A172 (cell line): ENCODE data around the gene GPATCH8. TPM values are rescaled to one million over a fixed set of nuclear protein-coding genes. Genes with fewer than 3 reads are reported as not detected.
"Not testable (repeated sequence)": the region's sequence is repeated elsewhere in the genome, so short reads cannot be mapped to it uniquely, and the experiment has no call there.

Experiments used
- DNase-seq: peaks from one replicate; pipeline ENCODE4 v3.0.0-alpha.2; 2015; ENCODE audit warnings: low spot score
- total RNA-seq: library from RNA; depleted of rRNA; stranded (reverse); fragments of >200 nt; shearing (Covaris generic); gene quantifications from 2 replicates; pipeline ENCODE4 v1.2.3, GENCODE V29; 2014; rRNA removed

Gene GPATCH8
- 13.6 and 19.3 TPM in 2 replicates for total RNA-seq

DNA sequence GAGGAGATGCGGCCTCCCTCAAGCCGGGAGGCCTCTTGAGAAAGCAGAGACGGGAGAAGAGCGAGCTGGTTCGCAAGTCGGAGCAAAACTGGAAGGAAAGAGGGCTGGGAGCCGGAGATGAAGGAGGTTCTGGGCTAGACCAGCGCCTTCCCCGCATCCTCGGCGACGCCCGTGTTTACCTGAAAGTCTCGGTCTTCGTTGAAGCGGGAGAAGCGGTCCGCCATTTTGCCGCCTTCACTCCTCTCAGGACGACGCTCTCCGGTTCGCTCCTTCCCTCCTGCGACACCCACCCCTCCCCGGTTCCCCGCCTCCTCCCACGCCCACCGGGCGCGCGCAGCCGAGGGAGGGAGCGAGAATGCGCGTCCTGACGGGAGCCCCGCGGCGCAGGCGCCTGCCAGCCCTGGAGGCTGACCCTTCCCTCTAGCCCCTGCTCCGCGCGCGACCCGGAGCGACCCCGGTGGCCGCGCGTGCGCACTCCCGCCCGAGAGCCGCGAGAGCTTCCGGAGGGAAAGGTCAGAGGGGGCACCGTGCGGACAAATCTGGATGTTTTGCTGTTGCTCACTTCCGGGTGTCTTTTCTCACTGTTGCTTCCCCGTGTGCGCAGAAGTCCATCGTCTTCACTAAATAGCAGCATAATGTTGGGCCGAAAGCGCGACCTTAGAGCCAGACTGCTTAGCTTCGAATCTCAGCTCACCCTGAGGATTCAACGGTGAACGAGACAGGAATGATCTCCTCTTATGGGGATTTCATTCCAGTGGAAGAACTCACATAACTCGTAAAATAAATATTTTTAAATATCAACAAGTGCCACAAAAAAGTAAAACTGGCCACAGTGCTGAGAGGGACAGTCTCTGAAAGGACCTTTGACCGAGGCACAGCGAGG, at the start of gene GPATCH8:
Gene GPATCH8 (minus strand): TSS at position 260 of the 883 bp plus-strand sequence. CDS start 36 bp downstream, at position 224.
- peak; percentile 87 for DNase-seq

DNA sequence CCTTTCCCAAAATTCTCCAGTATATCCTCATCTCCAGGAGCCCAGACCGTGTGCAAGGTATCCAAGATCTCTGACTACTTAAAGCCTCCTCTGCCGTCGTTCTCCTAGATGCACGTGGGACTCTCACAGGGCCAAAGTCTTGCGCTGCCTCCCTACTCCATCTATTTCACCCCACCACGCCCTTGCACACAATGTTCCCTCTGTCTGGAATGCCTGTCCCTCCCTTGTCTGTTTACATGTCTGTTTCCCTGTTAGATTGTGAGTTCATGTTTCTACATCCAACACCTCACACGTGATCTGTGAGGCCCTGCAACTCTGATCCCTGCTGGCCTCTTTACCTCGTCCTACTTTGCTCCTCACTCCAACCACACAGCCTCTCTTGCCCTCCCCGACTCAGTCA, 49.2 kb upstream of the GPATCH8 start:
- DNase-seq = no peak

DNA sequence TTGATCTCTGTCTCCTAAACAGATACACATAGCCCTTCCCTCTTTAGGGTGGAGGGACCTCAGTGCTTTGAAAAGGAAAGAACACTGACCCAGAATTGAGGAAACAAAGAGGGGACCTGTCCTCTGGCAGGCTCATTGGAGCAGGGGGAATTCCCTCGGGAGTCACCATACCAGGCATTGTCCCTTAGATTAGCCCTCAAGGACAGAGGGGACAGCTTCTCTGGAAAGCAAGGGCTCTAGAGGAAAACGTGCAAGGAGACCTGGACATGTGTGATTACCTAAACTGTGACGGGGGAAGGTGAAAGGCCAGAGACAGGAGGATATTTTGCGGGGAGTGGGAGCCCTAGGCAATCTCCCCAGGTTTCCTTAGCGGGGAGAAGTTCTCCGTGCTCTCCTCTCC, 46.5 kb upstream of the GPATCH8 start:
- no peak for DNase-seq

DNA sequence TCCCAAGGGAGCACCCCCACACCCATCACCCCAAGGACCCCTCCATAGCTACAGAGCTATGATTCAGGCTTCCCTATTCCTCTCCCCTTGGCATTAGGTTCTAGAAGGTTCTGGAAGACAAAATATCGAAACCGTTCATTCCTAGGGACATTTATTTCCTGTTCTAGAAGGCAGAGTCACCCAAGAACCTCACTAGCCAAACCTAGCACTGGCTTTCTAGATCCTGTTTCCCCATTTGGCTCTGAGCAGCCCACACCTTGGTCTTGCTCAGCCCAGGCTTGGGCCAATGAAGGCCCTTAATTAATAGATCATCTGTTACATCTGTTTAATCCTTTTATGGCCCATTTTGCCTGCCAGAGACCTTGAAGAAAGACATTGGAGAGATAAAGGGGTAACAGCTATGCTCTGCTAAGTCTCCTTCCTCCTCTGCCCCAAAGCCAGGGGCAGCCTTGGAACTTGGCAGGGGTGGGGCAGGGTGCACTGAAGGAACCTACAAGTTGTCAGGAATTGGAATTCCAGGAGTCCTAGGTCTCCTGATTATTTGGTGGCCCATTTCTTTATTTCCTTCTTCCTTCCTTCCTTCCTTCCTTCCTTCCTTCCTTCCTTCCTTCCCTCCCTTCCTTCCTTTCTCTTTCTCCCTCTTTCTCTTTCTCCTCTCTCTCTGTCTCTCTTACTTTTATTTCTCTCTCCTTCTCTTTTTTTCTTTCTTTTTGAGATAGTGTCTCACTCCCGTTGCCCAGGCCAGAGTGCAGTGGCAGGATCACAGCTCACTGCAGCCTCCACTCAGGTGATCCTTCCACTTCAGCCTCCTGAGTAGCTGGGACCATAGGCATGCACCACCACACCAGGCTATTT, 45.4 kb upstream of the GPATCH8 start:
- no peak for DNase-seq

DNA sequence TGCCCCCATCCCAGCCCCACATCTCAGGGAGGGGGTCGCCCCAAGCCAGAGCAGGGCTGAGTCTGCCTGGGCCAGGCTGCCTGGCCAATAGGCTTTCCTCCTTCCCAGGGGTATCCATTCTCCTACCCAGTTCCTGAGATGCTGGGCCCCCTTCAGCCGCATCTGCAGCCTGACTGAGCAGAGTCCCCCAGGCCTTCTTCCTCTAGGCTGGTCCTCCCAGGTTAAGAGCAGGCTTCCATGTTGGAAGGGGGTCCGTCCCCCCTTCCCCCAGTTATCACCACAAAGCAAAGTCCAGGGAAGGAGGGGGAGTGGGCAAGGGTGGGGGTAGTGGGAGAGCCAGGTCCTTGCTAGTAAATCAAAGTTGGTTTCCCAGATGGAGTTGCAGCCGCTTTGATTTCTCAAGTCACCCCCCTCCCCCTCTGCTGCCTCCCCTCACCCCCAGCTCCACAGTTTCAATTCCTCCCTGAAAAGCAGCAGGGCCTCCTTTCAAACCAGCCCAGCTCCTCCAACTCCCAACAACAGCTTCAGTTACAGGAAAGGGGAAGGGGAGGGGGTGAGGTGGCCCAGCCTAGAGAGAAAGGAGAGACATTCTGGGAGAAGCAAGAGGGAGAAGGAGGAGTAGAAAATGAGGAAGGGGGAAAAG, 44.5 kb upstream of the GPATCH8 start:
- DNase-seq = no peak

DNA sequence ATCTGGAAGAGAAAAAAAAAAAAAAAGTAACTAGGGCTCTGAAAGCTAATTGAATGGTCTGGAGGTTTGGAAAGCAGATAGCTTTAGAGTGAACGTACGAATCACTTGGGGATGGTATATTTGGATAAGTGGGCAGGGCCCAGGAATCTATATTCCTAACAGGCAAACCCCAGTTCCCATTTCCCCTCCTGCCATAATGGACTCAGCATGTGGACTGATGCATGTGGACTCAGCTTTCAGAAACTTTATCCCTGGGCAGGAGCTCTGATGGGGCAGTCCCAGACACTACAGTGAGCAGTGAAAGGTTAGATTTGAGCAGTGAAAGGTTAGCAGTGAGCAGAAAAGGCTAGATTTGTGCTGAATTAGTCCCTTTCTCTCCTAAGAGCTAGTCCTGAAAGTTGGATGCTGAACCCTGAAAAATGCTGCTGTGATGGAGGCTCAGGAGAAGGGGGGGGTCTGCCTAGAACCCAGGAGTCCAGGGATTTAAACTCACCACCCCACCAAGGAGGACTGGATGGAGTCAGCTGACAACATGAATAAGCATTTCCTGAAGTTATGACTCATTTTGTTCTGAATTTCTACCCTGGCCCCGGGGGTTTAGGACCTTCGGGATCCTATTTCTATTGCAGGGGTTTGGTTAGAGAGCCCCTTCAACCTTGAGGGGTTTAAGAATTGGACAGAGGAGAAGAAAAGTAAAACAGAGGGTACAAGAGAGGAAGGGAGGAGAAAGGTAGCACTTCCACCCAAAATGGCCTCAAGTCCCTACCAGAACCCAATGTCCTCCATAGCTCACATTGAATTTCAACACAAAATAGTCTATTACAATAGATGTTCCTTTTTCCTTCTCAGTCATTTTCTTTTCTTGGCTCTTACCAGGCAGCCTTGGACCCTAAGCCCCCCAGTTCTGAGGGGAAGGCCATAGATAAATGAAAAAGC, 43.7 kb upstream of the GPATCH8 start:
- DNase-seq = peak; percentile 82

DNA sequence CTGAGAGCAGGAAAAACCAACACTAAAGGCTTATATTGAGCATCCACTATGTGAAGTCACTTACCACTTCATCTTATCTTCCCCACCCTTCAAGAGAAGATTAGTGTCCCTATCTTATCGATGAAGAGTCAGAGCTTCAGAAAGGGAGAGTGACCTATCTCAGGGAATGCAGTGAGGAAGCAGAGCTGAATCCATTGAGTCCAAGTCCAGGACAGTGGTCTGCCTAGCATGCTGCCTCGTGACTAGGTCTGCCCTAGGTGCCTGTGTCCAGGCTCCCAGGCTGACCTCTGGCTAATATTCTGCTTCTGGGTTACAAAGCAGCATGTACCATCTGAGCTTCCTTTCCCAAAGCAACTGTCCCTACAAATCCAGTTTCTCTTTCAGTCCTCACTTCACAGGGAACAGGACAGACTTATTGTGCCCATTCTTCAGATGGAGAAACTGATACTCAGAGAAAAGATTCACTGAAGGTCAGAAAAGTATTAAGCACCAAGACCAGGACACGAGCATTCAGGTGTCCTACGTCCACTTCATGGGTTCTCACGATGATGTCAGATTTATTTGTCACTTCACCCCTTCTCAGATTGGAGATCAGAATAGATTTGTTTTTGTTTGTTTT, 40.8 kb upstream of the GPATCH8 start:
- DNase-seq = no peak

DNA sequence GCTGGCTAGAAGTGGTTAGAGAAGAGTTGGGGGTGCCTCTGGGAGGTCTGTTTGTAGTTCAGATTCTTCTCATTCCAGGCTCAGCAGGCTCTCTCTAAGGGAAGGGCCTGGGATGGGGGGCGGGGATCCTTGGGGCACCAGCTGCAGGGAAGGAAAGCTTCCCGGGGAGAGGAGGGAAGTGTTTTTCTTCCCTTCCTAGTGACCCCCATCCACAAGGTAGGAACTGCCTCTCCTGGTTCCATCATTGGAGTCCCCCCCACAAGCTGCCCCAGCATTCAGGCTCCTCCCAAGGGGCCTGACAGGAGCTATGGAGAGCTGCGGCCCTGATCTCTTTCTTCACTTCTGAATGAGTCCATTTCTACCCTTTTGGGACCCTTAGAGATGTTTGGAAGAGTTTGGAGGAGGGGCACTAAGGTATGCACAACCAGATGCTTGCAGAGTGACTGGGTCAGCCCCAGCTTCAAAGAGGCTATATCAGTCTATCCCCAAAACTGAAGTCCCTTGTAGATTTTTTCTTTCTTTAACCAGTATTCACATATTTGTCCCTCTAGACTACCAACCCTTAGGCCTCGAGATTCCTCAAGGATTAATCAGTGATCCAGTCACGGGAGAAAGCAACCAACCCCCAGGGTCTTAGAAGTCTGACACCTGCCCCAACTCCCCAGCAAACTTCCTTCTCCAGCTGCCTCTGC, 40.2 kb upstream of the GPATCH8 start:
- peak; percentile 98 for DNase-seq

DNA sequence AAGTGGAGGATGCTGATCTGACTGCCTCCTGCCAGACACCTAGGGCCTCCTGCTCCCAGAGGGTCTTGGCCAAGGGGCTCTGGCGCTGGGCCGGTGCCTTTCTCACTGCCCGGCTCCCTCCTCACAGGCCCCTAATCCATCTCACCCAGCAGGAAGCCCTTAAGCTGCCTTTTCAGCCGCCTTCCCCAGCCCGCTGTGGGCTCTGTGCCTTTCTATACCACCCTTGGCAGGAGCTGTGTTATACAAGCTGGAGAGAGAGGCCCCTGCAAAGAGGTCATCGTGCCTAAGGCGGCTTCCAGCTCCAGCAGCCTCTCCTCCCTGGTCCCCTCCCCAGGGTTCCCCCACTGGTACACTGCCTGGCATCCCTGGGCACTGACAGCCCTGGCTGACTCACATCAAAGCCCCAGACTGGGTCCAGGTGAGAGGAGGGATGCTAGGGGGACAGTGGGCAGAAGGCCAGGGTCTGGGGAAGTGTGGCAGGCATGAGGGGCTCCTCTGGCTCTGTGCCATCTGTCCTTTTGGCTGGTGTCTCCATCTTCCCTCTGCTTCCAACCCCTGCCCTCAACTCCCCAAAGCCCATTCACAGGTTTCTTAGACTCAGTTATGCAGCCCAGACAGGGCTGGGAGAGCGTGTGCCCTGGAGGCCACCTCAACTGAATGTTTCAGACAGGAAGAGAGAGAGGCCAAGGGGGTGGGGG, 38.8 kb upstream of the GPATCH8 start:
- DNase-seq = peak; percentile 55

DNA sequence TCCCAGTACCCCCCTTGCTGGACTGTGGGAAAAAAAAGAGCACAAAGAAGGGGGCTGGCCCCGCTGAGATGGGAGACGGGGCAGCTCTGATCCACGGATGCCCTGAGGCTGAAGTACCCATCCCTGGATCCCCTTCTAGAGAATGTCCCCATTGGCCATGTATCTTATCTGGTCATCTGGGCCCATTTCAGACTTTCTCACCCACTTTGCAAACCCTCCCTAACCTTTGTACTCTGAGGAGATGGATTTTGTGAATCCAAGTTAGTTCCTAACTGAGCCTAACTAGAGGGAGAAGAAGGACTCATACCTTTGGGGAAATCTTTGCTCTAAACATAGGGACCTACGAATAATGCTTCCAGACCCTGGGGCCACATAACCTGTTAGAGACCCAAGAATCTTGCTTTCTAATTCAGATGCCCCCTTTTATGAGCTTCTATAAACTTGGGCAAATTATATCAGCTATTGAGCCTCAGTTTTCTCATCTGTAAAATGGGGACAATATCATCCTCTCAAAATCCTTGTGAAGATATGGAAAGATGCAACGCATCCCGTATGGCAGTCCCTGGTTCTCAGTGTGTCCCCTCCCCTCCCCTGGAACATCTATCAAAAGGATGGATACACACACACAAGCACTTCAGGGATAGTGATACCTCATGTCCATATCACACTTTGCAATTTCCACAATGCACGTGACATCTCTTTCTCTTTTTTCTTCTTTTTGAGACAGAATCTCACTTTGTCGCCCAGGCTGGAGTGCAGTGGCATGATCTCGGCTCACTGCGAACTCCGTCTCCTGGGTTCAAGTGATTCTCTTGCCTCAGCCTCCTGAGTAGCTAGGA, 37.3 kb upstream of the GPATCH8 start:
- no peak for DNase-seq

DNA sequence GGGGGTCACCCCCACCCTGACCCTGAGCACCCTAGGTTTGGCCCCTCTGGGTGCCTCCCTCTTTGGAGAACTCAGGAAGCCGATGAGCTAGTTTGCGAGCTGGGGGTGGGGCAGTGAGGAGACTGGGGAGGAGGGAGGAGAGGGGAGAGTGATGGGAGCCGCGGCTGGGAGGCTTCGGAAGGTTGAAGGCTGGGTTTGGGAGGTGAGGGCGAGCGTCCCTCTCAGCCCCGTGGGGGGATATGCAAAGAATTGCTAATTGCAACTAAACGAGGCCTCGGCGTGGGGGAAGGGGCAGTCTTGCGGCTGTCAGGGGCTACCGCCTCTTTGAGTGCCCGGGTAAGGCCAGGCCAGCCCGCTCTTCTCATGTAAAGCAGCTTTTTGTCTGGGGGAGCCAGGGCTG, 36.5 kb upstream of the GPATCH8 start:
- no peak for DNase-seq

DNA sequence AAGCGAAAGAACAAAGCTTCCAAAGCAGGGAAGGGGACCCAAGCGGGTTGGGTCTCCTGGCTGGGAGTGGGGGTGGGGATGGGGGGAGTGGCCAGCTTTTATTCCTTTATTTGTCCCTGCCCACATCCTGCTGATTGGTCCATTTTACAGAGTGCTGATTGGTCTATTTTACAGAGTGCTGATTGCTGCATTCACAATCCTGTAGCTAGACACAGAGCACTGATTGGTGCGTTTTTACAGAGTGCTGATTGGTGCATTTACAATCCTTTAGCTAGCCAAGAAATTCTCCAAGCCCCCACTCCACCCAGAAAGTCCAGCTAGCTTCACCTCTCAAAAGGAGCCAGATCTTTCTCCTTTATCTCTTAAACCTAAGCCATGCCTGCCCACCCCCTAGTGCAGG, 34.7 kb upstream of the GPATCH8 start:
- not testable (repeated sequence) for DNase-seq

DNA sequence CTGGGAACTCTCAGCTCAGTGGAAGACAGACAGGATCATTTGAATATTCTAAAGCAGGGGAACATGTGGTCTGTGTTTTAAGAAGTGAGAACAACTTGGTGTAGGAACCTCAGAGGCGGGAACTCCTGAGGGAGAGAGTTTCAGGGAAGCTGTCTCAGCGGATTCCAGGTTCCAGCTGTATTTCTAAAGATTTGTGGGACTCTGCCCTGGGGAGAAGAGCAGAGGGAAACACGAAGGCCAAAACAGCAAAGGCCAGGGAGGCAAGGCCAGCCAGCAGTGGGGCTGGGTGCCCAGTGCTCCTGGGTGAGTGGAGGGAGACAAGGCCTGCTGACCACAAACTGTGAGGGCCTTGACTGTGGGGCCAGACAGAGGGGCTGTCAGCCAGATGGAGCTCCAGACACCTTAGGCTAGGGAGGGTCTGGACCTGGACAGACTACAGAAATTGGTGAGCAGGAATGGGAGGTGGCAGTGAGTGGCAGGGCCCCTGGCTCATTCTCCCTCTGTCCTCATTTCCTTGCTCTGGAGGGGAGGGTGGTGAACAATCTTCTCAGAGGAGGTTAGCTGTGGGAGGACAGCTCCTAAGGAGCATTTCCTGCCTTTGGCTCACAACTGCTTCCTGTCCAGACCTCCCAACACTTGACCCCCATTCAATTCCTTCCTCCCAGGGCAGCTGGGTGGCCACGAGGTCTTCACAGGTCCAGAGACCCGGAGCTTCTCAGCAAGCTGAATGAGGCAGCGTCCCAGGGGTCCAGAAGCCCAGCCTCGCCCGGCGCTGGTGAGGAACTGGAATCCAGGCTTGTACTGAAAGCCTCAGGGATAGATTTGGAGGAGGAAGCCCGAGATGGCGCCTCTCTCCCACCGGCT, 33.1 kb upstream of the GPATCH8 start:
- peak; percentile 49 for DNase-seq

DNA sequence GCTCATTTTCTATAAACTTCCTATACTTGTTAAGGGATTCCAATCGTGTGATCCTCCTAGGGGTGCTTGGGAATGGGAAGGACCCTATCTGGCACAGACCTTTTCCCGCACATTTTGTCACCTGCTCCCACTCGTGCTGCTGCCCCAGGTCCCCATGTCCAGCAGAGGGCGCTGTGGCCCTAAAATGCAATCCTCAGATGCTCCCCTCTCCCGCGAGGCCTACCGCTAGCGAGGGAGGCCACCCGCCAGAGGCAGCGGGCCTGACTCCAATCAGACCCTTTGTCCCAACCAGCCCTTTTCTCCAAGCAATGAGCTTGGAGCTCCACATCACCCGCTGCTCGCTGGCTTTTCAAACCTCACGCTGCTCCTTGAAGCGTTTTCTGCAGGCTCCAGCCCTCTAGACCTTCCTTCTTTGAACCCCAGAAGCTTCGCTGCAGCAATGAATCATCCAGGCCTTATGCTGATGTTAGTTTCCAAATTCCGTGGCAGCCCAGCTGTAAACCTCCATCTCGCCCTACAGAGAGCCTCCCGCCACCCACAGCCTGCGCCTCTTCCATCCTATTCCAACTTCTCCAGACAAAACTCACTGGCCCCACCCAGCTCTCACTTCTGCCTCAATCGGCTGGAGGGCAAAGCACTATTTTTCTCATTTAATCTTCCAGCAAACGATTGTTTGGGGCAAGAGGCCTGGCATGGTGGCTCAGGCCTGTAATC, 30.5 kb upstream of the GPATCH8 start:
- DNase-seq = peak; percentile 84

DNA sequence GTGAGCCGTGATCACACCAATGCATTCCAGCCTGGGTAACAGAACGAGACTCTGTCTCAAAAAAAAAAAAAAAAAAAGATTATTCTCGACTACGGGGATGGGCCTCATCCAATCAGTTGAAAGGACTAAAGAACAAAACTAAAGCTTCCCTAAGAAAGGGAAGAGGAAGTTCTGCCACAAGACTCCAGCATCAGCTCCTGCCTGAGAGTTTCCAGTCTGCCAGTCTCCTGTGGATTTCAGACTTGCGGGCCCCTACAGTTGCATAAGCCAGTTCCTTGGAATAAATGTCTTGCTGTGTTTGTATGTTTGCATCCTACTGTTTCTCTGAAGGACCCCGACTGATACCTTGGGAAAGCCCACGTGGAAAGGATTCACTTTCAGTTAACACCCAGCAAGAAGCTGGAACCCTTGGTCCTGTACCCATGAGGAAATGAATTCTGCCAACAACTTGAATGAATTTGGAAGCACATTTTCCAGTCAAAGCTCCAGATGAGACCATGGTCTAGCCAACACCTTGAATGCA, 27.8 kb upstream of the GPATCH8 start:
- no peak for DNase-seq

DNA sequence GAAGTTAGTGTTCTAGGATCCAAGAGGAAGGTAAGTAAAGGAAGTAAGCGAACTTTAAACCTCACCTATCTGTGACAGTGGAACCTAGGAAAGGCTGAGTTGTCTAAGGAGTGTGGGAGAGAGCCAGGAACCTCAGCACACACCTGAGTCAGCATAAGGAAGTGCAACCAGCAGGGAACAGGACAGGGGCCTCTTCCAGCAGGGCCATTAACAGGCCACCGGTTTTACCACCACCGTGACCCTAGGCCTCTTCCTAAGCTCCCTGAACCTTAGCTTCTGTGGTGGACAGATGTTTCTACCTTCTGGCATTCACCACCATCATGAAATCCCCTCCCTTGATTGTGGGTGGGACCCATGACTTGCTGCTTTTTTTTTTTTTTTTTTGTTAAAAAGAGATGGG, 26.7 kb upstream of the GPATCH8 start:
- peak; percentile 27 for DNase-seq

DNA sequence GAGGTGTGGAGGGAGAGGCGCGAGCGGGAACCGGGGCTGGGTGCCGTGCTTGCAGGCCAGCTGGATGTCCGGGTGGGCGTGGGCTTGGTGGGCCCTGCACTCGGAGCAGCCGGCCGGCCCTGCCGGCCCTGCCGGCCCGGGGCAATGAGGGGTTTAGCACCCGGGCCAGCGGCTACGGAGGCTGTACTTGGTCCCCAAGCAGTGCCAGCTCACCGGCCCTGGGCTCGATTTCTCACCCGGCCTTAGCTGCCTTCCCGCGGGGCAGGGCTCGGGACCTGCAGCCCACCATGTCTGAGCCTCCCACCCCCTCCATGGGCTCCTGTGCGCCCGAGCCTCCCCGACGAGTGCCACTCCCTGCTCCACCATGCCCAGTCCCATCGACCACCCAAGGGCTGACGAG, 24.7 kb upstream of the GPATCH8 start:
- no peak for DNase-seq
